Raji (cell line): Measurements from ENCODE around the gene PRKAG2.

ENCODE experiments used
- POLR2A ChIP-seq: IDR thresholded peaks from 2 replicates; pipeline ENCODE4 v1.6.1; 2011; ENCODE audit warnings: low read depth, low read length, control low read depth; ENCODE audit not compliant: insufficient read depth

Gene PRKAG2

DNA sequence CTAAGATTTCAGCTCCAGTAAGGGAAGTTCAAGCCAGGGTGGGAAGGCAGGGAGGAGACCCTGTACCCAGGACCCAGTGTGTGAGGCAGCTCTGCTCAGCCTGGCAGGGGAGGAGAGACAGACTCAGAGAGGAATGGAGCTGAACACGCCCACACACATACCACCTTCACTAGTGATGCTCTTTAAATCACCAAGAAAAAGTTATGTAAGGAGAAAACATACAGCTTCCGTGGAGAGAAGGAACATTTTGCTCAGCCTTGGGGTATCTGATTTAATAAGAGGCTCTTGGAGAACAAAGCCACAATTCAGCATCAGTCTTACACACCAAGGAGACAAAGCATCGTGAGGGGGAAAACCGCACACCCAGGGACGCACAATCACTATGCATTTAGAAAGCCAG, 62.9 kb downstream of the PRKAG2 start:
- no peak for TF ChIP-seq POLR2A

DNA sequence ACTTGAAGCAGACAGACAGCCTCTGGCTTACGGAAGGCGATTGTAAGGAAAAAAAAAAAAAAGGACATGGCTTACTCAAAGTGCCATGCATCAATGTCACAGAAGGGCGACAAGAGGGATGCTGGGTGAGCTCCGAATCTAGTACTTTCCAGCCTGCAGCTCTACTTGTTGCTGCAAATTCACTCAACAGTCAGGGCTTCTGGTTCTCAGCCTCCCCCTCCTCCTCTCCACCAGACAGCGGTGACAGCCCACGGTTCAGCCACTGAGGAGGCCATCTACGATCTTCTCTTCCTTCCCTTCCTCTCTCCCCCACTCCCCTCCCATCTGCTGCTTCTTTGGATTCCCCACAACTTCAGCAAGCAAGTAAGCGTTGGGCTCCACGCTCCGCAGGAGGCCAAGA, 63.5 kb downstream of the PRKAG2 start:
- TF ChIP-seq POLR2A: no peak

DNA sequence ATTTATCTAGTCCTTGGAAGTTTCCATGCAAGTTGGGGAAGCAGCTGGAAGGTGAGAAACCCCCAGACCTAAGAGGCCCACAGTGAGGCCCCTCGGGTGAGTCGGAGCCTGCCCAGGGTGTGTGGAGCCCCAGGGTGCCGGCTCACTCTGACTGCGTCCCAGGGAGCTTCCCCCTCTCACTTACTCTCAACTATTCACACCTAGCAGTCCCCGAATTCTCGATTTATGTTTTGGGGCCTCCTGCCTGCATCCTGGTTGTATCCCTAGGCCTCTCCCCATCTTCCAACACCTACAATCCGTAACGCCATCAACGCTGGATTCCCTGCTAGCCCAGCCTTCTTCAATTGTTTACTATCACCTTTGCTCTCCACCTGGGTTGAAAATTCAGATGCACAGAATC, 63.9 kb downstream of the PRKAG2 start:
- TF ChIP-seq POLR2A: no peak

DNA sequence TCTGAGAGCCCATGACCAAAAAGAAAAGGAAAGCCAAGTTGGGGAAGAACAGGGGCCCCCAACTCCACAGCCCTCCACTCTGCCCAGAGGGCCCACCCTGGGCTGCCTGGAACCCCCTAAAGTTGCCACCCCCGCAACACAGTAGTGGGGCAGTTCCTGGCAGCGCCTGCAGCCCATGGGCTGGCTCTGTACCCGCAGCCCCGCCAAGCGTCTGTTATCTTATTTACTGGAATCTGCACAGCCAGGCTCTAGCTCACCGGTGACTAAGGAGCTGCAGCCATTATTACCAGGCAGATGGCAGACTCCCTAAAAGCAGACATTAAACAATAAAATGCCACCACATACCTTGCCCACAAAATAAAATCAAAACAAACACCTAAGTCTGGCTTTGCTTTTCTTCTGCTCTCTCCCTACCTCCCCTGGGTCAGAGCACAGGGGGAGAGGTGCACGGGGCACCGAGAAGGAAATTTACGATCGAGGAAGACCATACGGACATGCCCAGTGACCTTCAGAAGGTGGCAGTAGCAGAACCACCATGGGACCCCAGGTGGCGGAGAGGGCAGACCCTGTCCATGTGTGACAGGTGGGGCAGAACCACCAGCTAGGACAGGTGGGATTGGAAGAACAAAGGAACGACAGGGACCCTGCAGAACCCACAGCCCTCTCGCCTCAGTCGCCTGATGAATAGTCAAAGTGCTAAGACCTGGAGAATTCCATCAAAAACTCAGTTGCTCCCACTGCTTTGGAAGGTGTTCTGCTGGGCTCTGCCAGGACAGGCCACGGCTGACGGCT, 66.3 kb downstream of the PRKAG2 start:
- no peak for TF ChIP-seq POLR2A

DNA sequence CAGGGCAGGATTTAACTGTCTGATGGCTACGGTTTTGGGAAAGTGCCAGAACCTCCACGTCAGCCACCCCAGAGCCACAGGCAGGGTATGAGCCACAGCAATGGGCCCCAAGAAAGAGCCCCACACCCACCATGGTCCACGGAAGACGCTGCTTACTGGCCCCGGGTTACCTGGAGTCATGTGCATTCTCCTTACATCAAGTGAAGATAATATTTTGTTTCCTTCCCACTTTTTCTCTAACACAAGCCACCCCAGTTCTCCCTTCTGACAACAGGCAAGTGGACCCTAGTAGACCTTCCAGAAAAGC, 67.1 kb downstream of the PRKAG2 start:
- TF ChIP-seq POLR2A: no peak

DNA sequence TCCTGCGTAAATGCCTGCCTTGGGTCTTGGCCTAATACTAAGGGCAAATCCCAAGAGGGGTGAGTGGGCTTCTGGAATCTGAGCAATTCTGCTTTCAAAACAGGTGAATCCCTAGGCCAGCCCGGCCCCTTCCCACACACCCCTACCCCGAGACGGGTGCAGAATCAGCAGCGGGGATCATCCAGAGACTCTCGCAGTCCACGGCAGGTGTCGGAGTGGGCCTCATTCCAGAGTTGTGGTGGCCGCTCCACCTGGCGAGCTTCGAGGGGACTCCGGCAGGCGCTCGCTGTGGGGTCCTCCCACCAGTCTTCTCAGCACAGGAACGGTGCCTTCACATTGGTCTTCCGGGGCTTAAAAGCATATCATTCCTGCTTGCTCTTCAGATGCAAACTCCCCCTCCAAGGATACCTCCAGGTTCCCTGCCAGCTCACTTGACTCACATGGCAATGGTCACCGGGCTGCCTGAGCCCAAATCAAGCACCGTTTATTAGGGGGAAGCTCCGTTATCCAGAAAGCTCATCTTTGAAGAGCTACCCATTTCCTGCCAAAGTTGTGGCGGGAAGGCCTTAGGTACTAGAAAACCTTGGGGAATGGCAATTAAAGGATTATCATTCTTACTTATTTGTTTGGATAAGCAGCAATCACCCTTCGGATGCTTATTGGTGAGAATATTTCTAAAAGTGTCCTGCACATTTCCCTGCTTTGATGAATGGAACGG, 67.6 kb downstream of the PRKAG2 start:
- TF ChIP-seq POLR2A: no peak

DNA sequence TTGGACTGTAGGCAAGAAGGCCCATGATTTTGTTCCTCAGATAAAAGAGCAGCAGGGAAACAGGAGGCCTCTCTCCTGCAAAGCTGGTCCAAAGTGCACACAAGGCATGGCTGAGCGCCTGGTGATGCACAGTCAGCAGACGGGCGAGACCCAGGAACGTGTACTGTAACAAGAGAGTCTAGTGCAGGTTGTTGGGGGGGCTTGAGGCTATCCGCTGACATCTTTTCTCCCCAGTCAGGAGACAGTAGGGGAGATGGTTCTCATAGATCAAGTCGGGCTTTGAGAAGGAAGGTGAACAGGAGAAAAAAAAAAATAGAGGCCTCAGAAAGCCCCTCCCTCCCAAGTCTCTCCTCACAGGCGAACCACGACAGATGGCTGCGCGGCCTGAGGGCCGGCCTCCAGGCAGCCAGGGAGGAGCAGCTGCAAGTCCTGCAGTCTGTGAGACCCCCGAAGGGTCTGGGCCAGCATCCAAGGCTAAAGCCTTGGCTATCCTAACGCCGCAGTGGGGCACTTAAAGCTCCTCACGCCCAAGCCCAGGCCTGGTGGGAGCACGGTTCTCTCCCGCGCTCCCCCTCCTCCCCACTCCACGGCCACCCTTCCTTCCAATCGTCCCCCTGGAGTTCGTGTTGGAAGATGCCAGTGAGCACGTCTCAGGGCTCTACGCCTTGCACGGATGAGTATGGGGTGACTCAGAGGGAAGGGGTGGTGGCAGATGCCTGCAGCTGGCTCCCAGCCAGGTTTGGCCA, 68.3 kb downstream of the PRKAG2 start:
- TF ChIP-seq POLR2A: no peak

DNA sequence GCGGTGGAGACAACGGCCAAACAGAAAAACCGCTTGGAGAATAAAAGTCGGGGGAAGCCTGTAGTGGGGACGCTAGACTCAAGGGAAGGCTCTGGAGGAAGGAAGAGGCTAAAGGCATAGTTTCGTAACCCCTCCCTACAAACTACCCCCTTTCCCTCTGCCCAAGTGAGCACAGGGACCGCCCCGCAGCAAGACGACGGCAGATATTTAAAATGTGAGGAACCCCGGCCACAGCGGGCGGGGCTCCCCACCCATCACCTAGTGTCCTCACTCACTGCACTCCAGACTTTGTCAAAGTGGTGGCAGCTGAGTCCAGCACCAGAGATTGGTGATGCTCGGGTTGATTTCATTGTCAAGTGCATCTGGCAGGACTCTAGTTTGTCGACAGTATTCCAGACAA, 69.1 kb downstream of the PRKAG2 start:
- no peak for TF ChIP-seq POLR2A

DNA sequence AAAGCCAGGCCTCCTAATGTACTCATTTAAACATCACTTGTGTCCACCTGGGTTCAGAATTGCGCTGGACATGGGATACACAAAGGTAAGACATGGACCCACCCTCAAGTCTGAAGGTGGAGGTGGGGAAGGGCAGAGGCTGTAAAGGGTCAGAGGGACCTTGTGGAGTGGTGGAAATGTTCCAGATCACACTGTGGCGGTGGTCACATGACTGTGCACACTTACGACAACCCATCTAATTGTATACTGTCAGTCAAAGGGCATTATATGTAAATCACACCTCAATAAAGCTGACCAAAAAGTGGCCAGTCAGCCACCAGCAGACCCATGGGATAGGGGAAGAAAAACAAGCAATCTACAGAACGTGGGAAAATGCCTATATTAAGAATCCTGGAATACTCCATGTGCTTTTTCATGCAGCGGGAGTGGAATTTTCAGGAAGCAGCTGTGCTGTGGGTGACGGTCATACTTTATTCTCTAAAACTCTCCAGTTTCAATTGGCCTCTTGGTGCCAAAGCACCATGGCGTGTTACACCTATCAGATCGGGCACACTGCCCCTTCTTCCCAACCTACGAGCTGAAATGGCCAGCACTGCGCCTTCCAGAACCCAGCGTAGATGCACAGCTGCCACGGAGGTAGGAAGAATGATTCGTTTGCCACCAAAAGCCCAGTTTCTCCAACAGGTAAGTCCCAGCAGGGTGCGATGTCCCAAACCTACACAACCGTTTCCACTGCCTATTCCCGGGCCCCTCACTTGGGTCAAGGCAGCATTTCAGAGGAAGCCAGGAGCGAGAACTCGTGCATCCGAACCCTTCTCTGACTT, 69.8 kb downstream of the PRKAG2 start:
- TF ChIP-seq POLR2A: no peak

DNA sequence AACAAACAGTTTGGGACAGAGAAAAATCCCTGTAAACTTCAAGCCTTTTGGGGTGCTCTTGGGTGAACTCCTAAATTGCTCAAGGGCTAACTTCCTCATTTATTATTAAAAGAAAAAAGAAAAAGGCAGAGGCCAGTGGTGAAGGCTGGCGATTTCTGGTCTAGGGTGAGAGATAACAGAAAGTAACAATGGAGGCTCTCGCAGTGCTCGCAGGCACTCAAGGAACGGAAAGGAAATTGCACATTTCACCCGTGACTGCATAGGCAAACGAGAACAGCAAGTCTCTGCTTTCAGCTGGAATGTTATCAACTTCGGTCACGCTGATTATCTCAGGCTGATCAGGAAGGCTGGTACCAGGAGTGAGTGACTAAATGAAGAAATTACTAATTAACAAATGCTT, 70.7 kb downstream of the PRKAG2 start:
- TF ChIP-seq POLR2A: no peak

DNA sequence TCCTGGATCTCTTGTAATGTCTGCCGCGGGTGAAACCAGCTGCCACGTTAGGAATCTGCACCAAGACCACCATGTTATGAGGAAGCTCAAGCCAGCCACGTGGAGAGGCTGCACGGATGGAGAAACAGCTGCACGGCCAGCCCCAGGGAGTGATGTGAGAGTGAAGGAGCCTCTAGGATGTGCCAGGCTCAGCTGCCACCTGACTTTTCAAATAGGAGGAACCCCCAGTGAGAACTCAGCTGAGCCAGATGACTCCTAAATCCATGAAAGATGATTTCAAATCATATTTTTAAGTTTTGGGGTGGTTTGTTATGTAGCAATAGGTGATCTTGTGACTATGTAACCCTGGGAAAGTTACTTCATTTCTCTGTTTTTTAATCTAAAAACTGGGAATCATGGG, 71.7 kb downstream of the PRKAG2 start:
- TF ChIP-seq POLR2A: no peak

DNA sequence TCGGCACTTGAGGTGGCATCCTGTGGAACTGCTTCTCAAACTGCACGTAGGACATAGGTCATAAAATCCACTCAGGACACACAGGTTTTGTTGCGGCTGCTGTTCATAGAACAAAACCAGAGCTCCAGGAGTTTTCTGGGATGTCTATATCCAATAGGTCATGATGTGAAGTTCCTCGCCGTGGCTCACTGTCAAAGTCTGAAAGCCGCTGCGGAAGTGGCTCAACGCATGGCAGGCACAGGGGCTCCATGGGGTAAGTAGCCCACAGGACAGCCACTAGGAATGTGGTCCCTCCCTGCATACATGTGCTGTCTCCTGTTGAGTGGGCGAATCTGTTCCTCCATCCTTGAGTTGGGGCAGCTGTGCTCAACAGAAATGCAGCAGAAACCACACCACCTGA, 72.2 kb downstream of the PRKAG2 start:
- no peak for TF ChIP-seq POLR2A

DNA sequence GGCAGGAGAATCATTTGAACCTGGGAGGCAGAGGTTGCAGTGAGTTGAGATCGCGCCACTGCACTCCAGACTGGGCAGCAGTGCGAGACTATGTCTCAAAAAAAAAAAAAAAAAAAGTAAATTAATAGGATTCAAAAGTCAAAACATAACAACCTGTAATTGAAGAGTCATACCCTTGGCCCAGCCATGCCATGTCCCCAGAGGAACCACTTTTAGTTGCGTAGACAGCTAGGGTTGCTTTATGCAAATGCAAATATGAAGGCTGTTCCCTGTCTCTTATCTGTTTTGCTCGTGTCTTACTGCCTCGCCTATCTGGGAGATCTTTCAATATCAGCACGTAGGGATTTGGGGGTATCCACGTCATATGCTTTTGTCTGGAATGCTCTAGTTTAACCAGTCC, 73.1 kb downstream of the PRKAG2 start:
- TF ChIP-seq POLR2A: no peak

DNA sequence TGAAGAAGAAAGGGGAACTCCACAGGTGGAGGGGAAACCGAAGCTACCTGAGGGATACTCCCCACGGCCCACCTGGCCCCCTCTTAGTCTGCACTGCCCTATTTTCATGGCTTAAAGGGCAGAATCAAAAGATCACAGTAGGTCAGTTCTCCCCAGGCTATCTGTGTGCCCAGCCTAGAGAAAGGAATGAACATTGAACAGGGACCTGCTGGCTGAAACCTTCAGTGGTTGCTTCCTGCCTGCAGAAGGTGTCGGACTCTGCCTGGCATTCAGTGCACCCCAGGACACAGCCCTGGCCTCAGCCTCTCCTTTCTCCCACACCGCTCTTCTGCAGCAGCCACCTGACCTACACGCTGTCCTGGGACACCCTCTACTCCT, 74.5 kb downstream of the PRKAG2 start:
- TF ChIP-seq POLR2A: no peak

DNA sequence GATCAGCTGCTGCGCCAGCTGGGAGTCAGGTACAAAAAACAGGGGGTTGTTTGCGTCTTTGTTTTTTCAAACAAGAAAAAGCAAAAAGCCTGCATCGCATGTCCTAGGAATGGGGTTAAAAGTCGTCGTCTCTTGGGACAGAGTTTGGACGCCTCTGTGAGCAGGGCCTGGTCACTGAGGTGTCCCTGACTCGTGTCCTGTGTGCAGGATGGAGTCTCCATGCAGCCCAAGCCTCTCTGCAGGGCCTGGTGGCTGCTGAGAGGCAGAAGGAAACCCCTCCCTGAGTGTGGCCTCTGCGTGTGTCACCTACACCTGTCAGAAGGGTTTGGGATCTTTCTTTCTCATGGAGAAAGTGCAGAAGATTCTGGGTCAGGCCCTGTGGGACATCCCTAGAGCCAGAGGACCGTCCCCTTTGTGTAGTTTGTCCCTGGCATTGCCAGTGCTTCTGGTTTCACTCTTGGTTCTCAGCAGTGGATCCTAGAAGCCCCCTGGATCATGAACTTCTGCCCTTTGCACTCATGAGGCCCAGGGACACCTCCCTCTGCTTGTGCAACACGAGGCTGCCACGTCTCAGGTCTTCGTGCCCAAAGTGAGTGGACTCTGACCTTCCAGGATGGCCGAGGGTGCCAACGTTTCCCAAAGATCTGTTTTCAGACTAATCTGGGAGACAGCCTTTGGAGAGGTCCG, 75.0 kb downstream of the PRKAG2 start:
- no peak for TF ChIP-seq POLR2A
